H1 (cell line): ENCODE measurements around the gene ACBD5. TPM values are rescaled to one million over a fixed set of nuclear protein-coding genes. Genes with fewer than 3 reads are reported as not detected.

Experiments used
- CBX5 ChIP-seq: fragments of 300-800, 300-1000 bp; sonication (generic); IDR thresholded peaks from 2 replicates; pipeline ENCODE4 v1.7.1; 2016; ENCODE audit warnings: antibody characterized with exemption, low read length, low read depth
- CHD2 ChIP-seq: IDR thresholded peaks from 2 replicates; pipeline ENCODE4 v1.6.1; 2012; ENCODE audit warnings: low read length, improper control_type of control experiment
- EP300 ChIP-seq, 2 experiments: IDR thresholded peaks; 1 replicate in 1 of 2; 2 replicates in 1 of 2; pipeline ENCODE4 v1.6.1; 2011 to 2012; ENCODE audit warnings: low read depth in 2 of 2, low read length in 2 of 2, mild to moderate bottlenecking in 2 of 2, borderline replicate concordance in 1 of 2, inconsistent platforms in 1 of 2, moderate library complexity in 1 of 2
- JUND ChIP-seq: IDR thresholded peaks from 2 replicates; pipeline ENCODE4 v1.6.1; 2011; ENCODE audit warnings: mild to moderate bottlenecking, improper control_type of control experiment, low read length
- SP1 ChIP-seq: IDR thresholded peaks from 2 replicates; pipeline ENCODE4 v1.6.1; 2011; ENCODE audit warnings: low read depth, low read length
- SRF ChIP-seq: IDR thresholded peaks from 2 replicates; pipeline ENCODE4 v1.6.1; 2011; ENCODE audit warnings: mild to moderate bottlenecking, low read depth, low read length, moderate library complexity
- SUZ12 ChIP-seq: fragments of 200-600 bp; sonication (generic); IDR thresholded peaks from 2 replicates; pipeline ENCODE4 v1.6.1; 2012; ENCODE audit warnings: mild to moderate bottlenecking, inconsistent platforms, low read length, moderate library complexity, mixed read lengths
- polyA plus RNA-seq, 7 experiments: library from polyadenylated mRNA; depleted of rRNA in 3 of 7; stranded (reverse) in 5 of 7; unstranded in 2 of 7; fragments of >200 nt in 5 of 7; fragments of 200-250 nt in 2 of 7; gene quantifications; 1 replicate in 5 of 7; 2 replicates in 1 of 7; 4 replicates in 1 of 7; pipeline versions ENCODE4 v1.2.1 to v1.2.3, GENCODE V29; 2011 to 2013; ENCODE audit warnings: missing spikeins in 2 of 7, mixed read lengths in 2 of 7
- total RNA-seq: library from RNA; stranded (reverse); fragmentation: NEBNext Ultra II Directional; extraction: Animal tissue kit (Norgen Biotek cat#: 25700); gene quantifications from 2 replicates; pipeline ENCODE4 v1.2.1, GENCODE V29; 2021

Gene ACBD5
- total and polyA plus RNA-seq, 2 of the 8 experiments (the other 6 are each of a cell fraction or from before 2014, with no cell fraction given), result 4.6 to 15.9 TPM

DNA sequence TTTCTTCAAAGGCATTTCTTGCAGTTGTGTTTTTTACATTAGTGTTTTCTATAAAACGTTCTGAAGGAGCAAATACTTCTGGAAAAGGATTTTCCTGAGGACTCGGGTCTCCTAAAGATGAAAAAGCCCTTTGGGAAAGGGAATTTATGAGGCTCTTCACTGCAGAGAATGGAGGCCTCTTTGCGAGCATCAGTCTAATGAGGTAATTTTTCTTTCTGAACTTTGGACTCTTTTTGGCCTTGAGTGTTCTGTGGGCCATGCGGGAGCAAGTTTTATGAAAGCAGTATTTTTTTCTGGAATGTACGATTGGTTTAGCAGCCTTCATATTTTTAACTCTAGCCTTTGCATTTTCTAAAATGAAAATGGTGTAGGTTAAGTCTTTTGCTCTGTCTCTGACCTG, 6.4 kb upstream of the ACBD5 start (continued):
- no peak for TF ChIP-seq SUZ12
- TF ChIP-seq JUND, result no peak
- no peak for TF ChIP-seq EP300 (IDR thresholded peaks at IDR 0.05; ENCODE audit: borderline replicate concordance in 1 of 2, low read depth in 2 of 2, low read length in 2 of 2)
- TF ChIP-seq SRF, result no peak
- no peak for TF ChIP-seq SP1
- TF ChIP-seq CHD2, result no peak
- no peak for TF ChIP-seq CBX5
